ENCODE results near the gene TRAF1. TPM values are rescaled to one million over a fixed set of nuclear protein-coding genes. Genes with fewer than 3 reads are reported as not detected.

Gene TRAF1
- total RNA-seq, 2 experiments from 2014 or later = 60.3 to 61.7 TPM

GRCh38 chr9:120928483-120929228 lies 2.1 kb upstream of the TRAF1 start:
- peak; percentile 58 to 90 (median 78) for DNase-seq
- peaks cover 24% of the 10 kb centered on the region for H3K36me3 Mint-ChIP-seq (ENCODE audit: low read depth)
- Histone ChIP-seq H3K4me3 (ENCODE audit: low read length) (peak overlapping the region; percentile 90), H3K27me3 (ENCODE audit: control insufficient read depth in 1 of 2, insufficient read depth in 2 of 2, low read length in 2 of 2) (no peaks in the 10 kb centered on the region), H3K36me3 (ENCODE audit: insufficient read depth, low read length) (peaks cover 9% of the 10 kb centered on the region), H3K27ac (ENCODE audit: low read depth in 1 of 2, low read length in 2 of 2) (peak overlapping the region; percentile 98 to 100), H3K9me3 (ENCODE audit: control insufficient read depth in 1 of 2, insufficient read depth in 1 of 2, low read length in 2 of 2) (no peaks in the 10 kb centered on the region), H3K4me1 (ENCODE audit: insufficient read depth, low read length) (peaks cover 90% of the 10 kb centered on the region)
- no peak for TF ChIP-seq CTCF (IDR thresholded peaks at IDR 0.05)
- peaks cover 91% of the 10 kb centered on the region for H3K4me1 Mint-ChIP-seq (ENCODE audit: low read depth)
- intact Hi-C loops (cut with DNase I, micrococcal nuclease) = loop anchor here in 1 of 2 experiments (5.0 kb wide), 1 partner anchor 36 kb away; no protein-coding TSS in a partner anchor
- H3K9me3 Mint-ChIP-seq = no peaks in the 10 kb centered on the region
- no peaks in the 10 kb centered on the region for H3K27me3 Mint-ChIP-seq
- H3K4me3 Mint-ChIP-seq = peak overlapping the region; percentile 88
- H3K27ac Mint-ChIP-seq = peak overlapping the region; percentile 100
- ATAC-seq (ENCODE audit: poor library complexity) = peak; percentile 39
- ChIA-PET POLR2A (interaction anchor here (0.6 to 21.8 kb wide), 13 partner anchors 8 to 204 kb away, joined by 3 to 1343 read pairs (median 12); partner anchors contain the start of genes FBXW2, PHF19 and PSMD5), CTCF (interaction anchor here (0.8 to 1.6 kb wide), 6 partner anchors 12 to 60 kb away, joined by 3 to 6 read pairs (median 4); partner anchors contain the start of gene PHF19)

- intact Hi-C loops (cut with DNase I, micrococcal nuclease) = loop anchor here in 1 of 2 experiments (5.0 kb wide), 1 partner anchor 36 kb away; no protein-coding TSS in a partner anchor
- no peak for ATAC-seq (ENCODE audit: poor library complexity)
- peak overlapping the region; percentile 98 to 100 for H3K27ac ChIP-seq (ENCODE audit: low read depth in 1 of 2, low read length in 2 of 2)
Observed at GRCh38 chr9:120928015-120928482, 1.5 kb upstream of the TRAF1 start.

More at GRCh38 chr9:120928015-120928482, 1.5 kb upstream of the TRAF1 start:
- peak overlapping the region; percentile 88 for H3K4me3 Mint-ChIP-seq
- Histone ChIP-seq H3K9me3 (ENCODE audit: control insufficient read depth in 1 of 2, insufficient read depth in 1 of 2, low read length in 2 of 2) (no peaks in the 10 kb centered on the region), H3K4me1 (ENCODE audit: insufficient read depth, low read length) (peaks cover 91% of the 10 kb centered on the region), H3K27me3 (ENCODE audit: control insufficient read depth in 1 of 2, insufficient read depth in 2 of 2, low read length in 2 of 2) (no peaks in the 10 kb centered on the region), H3K4me3 (ENCODE audit: low read length) (peak overlapping the region; percentile 90), H3K36me3 (ENCODE audit: insufficient read depth, low read length) (peaks cover 14% of the 10 kb centered on the region)
- TF ChIP-seq CTCF (IDR thresholded peaks at IDR 0.05) = no peak
- peak overlapping the region; percentile 100 for H3K27ac Mint-ChIP-seq
- H3K9me3 Mint-ChIP-seq = no peaks in the 10 kb centered on the region
- ChIA-PET CTCF (no interaction called here), POLR2A (interaction anchor here (0.7 to 21.8 kb wide), 7 partner anchors 8 to 107 kb away, joined by 3 to 1343 read pairs (median 27); partner anchors contain the start of genes PHF19 and PSMD5)
- DNase-seq = peak in 5 of 14 experiments; percentile 37 to 72 (median 71)
- peaks cover 91% of the 10 kb centered on the region for H3K4me1 Mint-ChIP-seq (ENCODE audit: low read depth)
- peaks cover 30% of the 10 kb centered on the region for H3K36me3 Mint-ChIP-seq (ENCODE audit: low read depth)
- no peaks in the 10 kb centered on the region for H3K27me3 Mint-ChIP-seq

Data from CD4-positive, alpha-beta T cell (primary cell).